Activated gamma-delta T cell treated with Interleukin-2 at 50 U/mL for 16 hours (primary cell): ENCODE measurements around the gene PTPN14.

Experiments used
- DNase-seq: peaks from one replicate; pipeline ENCODE4 v3.0.0-alpha.2; 2020

PTPN14 gene

DNA sequence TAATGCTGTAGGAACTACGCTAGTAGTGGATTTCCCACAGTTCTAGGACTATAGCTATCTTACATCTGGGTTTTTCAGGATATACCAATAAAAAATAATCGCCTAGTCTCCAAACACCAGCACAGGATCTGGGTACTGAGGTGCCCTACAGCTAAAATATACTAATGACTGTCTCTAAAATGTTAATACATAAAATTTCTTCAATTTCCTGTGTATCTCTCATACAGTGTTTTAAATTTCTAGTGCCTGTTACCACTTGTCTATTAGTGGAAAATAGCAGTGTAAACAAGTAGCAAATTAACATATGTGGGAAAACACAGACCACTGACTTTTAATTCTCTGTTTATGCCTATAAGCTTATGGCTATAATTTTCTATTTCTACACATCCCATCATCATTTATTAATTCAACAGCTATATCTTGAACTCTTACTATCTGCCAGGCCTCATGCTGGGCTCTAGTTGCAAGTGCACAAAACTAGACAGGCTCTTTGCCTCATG, 16.1 kb upstream of the PTPN14 start:
- DNase-seq, result no peak

DNA sequence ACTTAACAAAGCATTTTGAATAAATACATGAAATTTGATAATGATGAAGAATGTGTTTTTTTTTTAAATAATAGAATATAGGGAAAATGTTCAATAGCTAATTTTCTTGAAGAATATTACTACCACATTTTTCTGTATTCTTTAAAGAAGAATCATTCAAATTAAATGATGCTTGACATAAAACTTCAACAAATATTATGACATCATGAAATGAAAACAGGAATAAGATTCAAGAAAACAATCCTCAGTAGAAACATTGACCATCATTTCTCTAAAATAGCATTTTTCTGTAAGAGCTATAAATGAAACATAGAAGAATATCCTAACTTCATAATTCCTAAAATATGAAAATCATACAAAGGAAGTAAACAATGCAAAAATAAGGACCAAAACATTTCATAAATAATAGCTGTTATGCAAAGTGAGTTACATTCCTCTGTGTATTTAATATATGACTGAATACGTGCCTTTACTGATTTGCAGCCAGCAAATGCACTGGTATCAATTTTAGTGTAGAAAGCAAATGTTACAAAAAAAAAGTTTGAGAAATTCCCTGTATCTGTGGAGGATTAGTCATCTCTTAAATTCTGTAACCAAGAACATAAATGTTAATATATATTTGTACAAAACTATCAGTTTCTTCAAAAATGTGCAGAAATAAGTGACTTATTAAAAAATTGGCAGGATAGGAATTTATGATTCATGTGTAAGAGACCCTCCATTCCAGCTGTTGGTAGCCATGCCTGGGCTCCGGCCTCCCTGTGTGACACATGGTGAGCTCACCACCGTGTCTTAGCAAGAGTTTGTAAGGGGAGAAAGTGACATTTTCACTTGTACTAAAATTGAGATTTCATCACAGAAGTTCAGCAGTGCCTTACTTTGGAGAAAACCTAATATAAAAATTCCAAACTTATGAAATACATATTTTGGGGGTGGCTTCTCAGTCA, 15.0 kb upstream of the PTPN14 start:
- DNase-seq, result no peak

DNA sequence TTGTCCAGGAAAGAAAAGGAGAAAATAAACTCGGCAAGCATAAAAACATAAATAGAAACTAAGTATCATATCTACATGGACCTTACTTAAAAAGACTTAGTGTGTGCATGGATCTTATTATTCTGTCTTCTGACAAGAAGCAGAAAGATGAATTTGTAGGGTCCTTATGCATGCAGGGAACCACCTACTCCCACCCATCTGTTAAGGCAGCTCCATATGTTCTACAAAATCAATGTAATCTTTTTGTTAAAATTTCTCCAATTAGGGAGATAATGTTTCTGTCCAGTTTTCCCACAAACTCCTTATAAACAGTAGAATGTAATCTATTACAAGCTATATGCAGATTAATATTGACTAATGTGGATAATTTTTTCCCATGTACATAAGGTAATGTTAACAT, 13.9 kb upstream of the PTPN14 start:
- DNase-seq, result no peak

DNA sequence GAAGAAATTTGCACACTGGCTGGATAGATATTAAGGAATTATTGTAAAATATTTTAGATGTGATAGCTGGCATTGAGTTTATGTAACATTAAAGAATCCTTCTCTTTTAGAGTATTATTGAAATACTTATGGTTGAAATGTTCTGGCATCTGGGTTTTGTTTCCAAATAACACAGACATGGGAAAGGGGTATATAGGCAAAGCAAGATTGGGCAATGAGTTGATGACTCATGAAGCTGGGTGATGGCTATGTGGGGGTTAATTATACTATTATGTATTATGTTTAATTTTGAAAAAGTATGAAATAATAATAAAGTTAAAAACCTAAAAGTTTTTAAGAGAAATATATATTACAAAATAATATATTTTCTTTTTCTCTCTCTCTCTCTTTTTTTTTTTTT, 12.5 kb upstream of the PTPN14 start:
- DNase-seq, result no peak

DNA sequence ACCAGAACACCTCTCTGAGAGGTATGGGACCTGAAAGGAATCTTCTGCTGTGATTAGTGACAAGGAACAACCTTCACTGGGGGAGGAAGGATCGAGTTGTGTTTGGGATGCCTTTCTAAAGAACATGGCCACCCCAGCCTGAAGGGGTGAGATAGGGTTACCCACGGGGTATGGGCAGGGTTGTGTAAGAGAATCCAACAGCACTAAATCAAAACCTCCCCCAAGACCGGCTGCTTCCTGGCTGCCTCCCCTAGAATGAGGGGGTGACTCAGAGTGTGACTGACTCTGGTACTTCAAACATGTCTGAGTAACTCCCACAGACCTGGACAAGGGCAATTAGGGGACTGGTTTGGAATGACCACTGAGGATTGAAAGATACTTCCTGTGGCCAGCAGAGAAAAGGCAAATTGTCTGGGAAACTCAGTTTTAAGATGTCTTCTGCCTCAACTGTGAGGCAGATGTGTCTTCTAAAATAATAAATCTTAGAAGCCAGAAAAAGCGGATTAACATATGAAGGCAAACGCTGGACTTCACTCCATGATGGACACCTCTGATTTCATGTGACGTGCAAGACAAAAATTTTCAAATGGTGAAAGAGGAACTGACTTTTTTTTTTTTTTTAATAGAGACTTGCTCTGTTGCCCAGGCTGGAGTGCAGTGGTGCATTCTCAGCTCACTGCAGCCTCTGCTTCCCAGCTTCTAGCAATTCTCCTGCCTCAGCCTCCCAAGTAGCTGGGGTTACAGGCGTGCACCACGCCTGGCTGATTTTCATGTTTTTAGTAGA, 6.7 kb upstream of the PTPN14 start:
- no peak for DNase-seq

DNA sequence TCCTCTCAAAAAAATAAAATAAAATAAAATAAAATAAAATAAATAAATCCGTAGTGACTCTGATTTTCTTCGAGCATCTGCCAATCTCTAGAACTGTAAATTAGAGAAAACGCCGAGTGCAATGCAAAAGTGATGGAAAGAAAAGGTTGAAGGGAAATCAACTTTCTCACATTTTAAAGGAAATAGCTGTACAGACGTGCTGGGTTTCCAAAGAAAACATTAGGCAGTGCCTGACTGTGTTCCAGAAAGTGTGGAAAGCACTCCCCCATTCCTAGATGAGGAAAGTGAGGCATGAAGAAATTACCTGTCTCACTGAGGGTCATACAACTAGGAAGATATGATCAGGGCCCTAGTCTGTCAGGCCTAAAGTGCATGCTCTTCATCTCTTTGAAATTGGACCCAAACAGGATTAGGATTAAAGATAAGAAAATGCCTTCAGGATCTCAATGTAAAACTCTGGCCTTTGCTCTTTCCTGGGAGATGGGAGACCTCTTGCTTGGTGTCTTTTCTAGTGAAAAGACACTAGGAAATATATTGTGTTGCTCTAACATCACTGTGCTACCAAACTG, 1.8 kb upstream of the PTPN14 start:
- no peak for DNase-seq

DNA sequence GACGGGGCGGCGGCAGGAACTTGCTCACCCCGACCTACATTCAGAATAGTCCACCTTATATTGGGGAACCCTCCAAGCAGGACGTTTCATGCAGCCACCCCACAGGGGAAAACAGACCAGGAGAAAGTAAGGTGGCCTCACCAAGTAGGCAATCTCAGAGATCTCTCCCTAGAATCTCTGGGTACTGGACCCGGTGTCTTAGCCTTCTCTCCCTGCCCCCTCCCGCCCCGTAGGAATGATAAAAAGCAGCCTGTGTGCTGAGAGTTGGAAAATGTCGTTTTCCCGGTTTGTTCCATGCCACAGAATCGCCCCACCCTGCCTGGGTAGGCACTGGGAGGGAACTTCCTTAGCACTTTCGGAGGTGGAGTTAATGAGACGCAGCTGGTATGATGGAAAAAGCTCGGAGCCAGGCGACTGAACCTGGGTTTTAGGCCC, 789 bp upstream of the PTPN14 start:
- DNase-seq, result no peak

DNA sequence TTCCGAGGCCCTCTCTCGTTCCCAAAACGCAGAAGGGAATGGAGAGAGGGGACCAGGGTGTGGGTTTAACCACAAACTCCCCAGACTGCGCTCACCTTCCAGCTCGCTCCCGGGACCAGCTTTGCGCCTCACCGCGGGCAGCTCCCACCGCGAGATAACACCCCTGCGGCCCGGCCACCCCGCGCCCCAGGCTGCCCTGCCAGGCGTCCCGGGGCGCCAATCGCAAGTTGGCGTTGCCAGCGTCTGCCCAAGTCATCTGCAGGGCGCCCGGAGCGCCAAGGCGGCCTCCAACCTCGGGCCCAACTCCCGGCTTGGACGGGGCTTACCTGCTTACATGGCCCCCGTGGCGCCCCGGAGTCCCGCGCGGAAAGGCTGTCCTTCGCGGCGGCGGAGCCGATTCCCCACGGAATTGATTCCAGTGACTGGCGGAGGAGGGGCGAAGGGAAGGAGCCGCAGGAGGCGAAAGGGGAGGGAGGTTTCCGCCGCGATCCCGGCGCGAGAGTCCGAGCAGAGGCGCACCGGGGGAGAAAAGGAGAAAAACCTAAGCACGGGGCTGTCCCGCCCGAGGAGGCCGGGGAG, 456 bp downstream of the PTPN14 start:
- no peak for DNase-seq

DNA sequence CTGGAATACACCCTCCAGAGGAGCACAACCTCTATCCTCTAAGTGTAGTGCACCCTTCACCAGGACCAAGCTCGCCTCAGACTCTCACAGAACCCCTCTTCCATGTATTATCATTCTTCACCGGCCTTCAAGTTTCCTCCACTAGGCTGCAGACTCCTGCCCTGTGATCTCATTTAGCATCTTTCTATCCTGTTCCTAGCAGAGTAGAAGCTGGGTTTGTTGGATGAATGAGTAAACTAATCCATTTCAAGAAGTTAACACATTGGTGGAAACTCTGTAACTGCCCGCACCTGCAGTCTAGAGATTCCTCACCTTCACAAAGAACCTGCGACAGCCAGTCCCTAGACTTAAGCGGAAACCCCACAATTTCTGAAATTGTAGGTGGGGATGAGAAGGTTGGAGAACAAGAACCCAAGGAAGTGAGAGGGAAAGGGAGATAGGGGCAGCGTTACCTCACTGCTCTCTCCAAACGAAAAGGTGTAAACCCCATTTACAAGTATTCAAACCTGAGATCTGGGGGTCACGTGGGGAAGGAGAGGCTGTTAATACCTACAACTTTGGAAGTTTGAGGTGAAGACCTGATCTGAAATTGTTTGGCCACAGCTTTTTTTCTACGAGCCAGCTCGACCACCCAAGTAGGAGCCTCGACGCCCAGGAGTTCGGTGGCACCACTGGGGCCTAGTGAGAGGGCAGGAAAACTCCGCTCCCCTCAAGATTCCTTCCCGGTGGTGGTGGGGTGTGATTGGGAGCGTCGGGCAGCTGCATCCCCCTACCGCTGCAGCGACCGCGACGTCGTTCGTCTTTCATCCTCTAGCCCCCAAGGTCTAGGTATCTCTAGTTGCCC, 1.2 kb downstream of the PTPN14 start:
- no peak for DNase-seq

DNA sequence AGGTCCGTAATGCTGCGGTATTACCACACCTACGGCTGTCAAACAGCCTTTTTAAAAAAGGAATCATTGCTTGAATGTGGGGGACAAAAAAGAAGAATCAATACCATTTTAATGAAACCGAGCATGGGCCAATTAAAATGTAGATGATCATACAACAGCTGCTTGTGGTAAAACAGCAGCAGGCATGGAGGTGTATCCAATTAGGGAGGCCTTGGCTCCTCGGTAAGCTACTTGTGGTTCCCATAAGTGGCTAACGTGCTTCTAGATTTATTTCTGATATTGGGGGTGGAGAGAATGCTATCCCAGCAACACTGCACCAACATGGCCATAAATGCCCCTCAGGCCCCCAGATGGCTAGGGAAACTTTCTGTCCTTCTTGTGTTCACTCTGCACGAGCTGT, 1.8 kb downstream of the PTPN14 start:
- DNase-seq, result no peak

DNA sequence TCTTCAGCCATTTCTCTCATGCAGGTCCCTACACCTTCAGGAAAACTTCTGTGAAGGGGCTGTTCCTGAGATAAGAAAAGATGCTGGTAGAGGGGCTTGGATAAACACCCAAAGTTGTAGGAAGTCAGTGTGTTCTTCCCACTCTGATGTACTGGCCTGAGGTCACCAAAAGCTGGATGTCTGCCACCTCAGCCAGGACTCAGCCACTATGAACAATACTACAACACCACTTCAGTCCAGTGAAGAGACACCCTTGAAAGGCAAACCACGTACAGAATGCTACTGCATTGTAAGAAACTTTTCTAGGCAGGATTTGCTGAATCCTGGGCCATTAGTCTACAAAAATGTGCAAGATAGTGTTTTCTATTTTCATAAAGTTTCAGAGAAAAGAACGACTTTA, 2.4 kb downstream of the PTPN14 start:
- DNase-seq, result no peak

DNA sequence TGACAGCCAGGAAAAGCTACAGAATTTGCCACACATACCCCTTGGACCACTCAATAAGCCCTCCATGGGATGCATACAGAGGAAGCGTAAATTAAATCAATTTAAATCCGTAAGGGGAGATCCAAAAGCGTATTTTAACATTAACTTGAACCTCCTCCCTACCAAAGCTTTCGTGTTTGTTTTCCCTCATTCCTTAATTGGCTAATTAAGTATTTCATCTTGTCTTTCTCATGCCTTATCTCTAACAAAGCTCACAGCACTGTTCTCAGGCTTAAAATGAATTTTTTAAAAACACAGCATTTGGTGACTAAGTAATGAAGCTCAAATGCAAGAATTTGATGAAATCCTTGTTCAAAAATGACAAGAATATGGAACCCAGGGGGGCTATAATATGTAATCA, 3.1 kb downstream of the PTPN14 start:
- DNase-seq, result no peak

DNA sequence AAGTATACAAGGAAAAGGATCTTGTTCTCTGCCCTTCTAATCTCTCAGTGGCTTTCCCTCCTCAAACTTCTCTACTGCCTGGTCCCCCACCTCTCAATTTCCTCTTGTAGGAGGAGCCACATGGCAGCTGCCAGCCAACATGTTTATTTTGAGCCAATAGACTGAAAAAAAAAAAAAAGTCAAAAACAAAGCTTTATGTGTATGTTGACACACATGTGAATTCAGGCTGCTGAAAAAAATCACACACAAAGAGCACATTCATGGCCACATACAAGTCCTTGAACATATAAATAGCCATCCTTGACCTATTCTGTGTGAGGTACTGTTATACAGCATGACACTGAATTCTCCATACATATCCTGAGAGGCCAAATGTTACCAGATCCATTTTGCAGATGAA, 3.7 kb downstream of the PTPN14 start:
- no peak for DNase-seq

DNA sequence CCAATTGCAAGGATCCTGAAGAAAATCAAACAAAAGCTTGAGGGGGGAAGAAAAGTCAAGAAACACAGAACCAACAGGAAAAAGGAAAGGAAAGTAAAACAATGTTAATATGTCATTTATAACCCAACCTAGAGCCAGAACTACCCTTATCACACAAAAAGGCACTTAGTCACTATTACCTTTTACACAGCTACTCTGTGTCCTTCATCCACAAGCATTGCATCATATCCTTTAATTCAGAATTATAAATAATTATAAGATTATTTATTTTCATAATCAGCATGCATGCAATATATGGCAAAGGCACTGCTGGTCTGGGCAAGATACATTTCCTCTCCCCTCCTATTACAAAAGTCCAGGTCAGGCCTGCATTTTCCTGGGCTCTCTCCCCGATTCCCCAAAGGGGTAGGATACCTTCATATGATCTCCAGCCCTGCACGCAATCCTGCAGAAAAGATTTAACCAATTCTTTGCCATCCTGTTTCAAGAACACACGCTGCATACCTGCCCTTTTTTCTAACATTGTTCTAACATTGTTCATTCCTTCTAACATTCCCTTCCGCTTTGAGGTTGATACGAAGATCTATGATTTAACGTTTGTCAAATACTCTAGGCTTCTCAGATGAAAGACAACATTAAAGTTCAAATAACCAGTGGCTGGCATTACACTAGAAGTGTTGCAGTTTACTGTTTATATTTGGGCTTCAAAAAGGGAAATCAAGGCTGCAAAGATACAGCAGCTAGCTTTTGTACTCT, 4.3 kb downstream of the PTPN14 start:
- no peak for DNase-seq

DNA sequence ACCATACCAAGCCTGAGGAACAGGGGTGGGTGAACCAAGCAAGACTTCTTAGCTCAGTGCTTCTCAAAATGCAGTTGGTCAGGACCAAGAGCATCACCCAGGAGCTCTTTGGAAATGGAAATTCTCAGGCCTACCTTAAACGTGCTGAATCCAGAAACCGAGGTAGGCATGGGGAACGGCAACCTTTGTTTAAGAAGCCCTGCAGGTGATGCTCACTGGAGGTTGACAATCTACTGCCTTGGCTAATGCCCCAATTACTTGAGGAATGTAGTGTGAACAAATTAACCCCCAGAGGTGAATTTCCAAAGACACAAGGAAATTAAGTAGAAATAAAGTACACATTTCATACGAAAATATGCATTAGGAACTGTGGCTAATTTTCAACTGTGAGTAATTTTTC, 5.3 kb downstream of the PTPN14 start:
- DNase-seq, result no peak

DNA sequence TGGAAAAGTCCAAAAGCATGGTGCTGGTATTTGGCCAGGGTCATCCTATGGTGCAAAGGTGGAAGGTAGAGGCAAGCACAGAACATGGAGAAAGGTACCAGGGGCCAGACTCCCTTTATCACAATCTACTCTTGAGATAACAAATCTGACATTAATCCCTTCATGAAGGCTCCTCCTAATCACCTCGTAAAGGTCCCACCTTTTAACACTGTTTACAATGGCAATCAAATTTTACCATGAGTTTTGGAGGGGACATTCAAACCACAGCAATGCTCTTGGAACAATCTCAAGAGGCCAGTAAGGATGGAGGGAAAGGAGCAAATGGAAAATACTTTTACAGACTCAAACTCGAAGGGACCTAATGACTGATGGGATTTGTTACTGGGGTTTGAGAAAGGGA, 6.1 kb downstream of the PTPN14 start:
- no peak for DNase-seq

DNA sequence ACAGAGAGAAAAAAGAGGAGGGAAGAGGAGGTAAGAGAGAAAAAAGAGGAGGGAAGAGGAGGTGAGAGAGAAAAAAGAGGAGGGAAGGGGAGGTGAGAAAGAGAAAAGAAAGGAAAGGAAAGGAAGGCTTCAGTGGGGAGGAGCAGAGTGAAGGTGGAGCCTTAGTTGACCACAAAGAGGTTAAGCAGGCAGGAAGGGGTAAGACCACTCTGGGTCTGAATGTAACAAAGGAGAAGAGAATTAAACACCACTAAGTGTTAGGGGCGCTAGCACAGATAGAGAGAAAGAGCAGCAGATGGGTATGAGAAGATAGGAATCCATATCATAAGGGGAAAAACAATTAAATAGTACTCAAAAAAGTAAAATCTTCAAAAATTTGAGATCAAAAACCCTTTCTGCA, 6.6 kb downstream of the PTPN14 start:
- no peak for DNase-seq

DNA sequence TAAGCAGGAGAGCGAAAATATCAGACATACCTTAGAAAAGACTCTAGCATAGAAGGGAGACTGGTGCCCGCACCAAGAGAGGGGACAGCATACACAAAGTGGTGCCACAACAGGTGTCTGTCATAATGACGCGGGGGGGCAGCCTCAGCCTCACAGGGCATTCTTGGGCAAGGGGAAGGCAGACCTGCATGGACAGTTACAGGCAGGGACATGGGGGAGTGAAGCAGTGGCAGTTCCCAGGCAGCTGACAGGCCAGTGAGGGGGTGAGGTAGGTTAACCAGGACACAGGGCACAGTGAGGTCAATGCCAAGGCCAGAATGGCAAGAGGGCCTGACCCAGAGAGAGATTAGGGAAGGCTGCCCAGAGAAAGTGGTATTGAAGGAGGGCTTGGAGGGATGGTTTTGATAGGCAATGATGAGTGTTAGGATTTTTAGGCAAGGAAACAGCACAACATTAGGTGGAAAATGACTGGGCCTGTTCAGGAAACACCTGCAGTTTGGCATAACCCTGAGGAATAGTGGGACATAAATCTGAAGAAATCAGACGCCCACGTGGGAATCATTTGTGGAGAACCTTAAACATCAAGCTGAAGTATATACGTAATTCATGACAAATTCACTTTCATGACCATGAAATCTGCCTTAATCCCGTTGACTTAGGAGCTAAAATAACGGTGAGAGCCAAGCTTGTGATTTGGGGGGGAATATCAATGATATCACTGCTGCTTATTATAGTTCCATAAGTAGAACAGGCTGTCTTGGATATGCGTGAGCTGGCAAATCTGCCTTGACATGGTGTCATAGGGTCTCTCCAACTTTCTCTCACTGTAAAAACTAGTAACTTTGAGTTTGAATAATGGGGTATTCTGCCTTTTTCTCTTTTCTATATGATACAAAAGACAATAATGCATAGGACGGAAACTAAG, 8.9 kb downstream of the PTPN14 start:
- DNase-seq, result no peak

DNA sequence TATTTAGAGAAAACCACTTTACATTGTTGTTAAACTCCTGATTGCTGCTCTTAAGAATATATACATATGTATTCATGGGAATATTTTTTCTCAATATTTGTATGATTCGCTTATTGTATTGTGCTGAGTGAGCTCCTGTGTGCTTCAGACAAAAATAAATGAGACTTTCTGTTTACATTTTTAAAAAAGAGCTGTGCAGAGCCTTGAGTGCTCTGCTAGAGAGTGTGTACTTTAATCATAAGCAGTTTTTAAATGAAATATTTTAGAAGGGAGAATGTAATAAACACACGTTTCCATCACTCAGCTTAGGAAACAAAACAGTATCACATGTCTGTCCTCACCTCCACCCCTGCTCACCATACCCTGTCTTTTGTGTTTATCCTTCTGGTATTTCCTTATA, 9.7 kb downstream of the PTPN14 start:
- DNase-seq, result no peak

DNA sequence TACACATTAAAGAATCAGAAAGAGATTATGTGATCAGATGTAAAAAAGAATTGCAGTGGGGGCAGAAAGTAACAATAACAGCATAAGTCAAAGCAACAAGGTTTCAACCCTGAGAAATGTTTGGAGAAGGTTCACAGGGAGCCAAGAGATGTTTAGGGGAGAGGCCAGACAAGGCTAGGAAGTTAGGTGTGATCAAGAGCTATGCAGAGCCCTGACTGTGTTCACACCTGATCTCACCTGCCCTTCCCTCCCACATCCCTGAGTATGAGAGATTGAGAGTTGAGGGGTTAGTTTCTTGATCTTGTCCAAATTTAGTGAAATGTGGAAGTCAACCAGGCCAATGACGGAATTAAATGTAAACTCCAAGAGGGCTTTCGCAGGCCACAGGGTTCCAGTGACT, 10.2 kb downstream of the PTPN14 start:
- no peak for DNase-seq
